K562 (cell line): ENCODE measurements around the gene RCE1. TPM values are rescaled to one million over a fixed set of nuclear protein-coding genes. Genes with fewer than 3 reads are reported as not detected.

ENCODE experiments used
- ARID3A ChIP-seq: IDR thresholded peaks from 2 replicates; pipeline ENCODE4 v1.6.1; 2012; ENCODE audit warnings: low read depth, low read length, improper control_type of control experiment, borderline replicate concordance
- CEBPB ChIP-seq: fragments of 450-650 bp; IDR thresholded peaks from 2 replicates; pipeline ENCODE4 v1.6.1; 2016; ENCODE audit warnings: missing genetic modification characterization, missing compliant biosample characterization
- CGGBP1 ChIP-seq: fragments of 250-450 bp; sonication (Bioruptor Pico); IDR thresholded peaks from 2 replicates; pipeline ENCODE4 v1.9.0; 2021; ENCODE audit warnings: mild to moderate bottlenecking
- CHD1 ChIP-seq: fragments of 200-600 bp; sonication (generic); IDR thresholded peaks from one replicate; pipeline ENCODE4 v1.6.1; 2012; ENCODE audit warnings: mild to moderate bottlenecking, moderate library complexity, low read length, inconsistent platforms
- ETV5 ChIP-seq: sonication (generic); formaldehyde crosslinking; IDR thresholded peaks from 2 replicates; pipeline ENCODE4 v1.4.0; 2020; ENCODE audit warnings: low read depth, mild to moderate bottlenecking, missing genetic modification reagents
- HNRNPLL ChIP-seq: fragments of 200-400 bp; formaldehyde crosslinking; IDR thresholded peaks from 2 replicates; pipeline ENCODE4 v1.6.1; 2017; ENCODE audit warnings: low read length, low read depth, mild to moderate bottlenecking; ENCODE audit not compliant: poor library complexity, severe bottlenecking
- MAZ ChIP-seq, 2 experiments: fragments of 450-650 bp in 1 of 2; sonication (generic) in 1 of 2; formaldehyde crosslinking; IDR thresholded peaks in 1 of 2; conservative IDR thresholded peaks in 1 of 2; 2 replicates each; pipeline versions ENCODE4 v1.4.0 to v1.5.0; 2020; ENCODE audit warnings: mild to moderate bottlenecking in 1 of 2, missing genetic modification reagents in 1 of 2
- MEF2A ChIP-seq: IDR thresholded peaks from 2 replicates; pipeline ENCODE4 v1.6.1; 2011; ENCODE audit warnings: low read depth, mild to moderate bottlenecking, low read length, moderate library complexity; ENCODE audit not compliant: control insufficient read depth
- NR4A1 ChIP-seq, 2 experiments: fragments of 250-450 bp in 1 of 2; fragments of 450-650 bp in 1 of 2; sonication (Bioruptor Pico) in 1 of 2; IDR thresholded peaks; 2 replicates each; pipeline versions ENCODE4 v1.4.0 to v1.6.1; 2016 to 2020; ENCODE audit warnings: mild to moderate bottlenecking in 2 of 2, missing compliant biosample characterization in 1 of 2, missing genetic modification characterization in 1 of 2, moderate library complexity in 1 of 2
- POLR2AphosphoS2 ChIP-seq: IDR thresholded peaks from 2 replicates; pipeline ENCODE4 v1.6.1; 2012; ENCODE audit warnings: low read length, improper control_type of control experiment
- SETDB1 ChIP-seq: IDR thresholded peaks from one replicate; pipeline ENCODE4 v1.6.1; 2012; ENCODE audit warnings: low read length, control low read depth, inconsistent platforms
- ZBTB11 ChIP-seq, 3 experiments: fragments of 200-800 bp in 1 of 3; fragments of 250-450 bp in 1 of 3; fragments of 450-650 bp in 1 of 3; sonication (Bioruptor Pico) in 1 of 3; sonication (Bioruptor generic) in 1 of 3; formaldehyde crosslinking in 1 of 3; IDR thresholded peaks; 2 replicates each; pipeline versions ENCODE4 v1.6.1 to v1.8.0; 2016 to 2022; ENCODE audit warnings: mild to moderate bottlenecking in 2 of 3, missing genetic modification characterization in 2 of 3, missing compliant biosample characterization in 1 of 3, moderate library complexity in 1 of 3
- ZNF124 ChIP-seq: sonication (generic); formaldehyde crosslinking; IDR thresholded peaks from 2 replicates; pipeline ENCODE4 v1.8.1; 2022; ENCODE audit warnings: missing genetic modification reagents
- ZNF347 ChIP-seq: fragments of 450-650 bp; formaldehyde crosslinking; IDR thresholded peaks from 2 replicates; pipeline ENCODE4 v1.4.0; 2020; ENCODE audit warnings: low read depth, mild to moderate bottlenecking, moderate library complexity
- ZNF384 ChIP-seq: IDR thresholded peaks from 2 replicates; pipeline ENCODE4 v1.6.1; 2012; ENCODE audit warnings: low read depth, low read length, improper control_type of control experiment
- polyA plus RNA-seq, 8 experiments: library from polyadenylated mRNA; depleted of rRNA in 4 of 8; stranded (reverse) in 5 of 8; unstranded in 3 of 8; fragments of >200 nt; fragmentation: Nextera tagmentation in 2 of 8; fragmentation: Illumina TruSeq in 1 of 8; extraction: Ambion mirVana in 2 of 8; extraction: Trizol in 1 of 8; gene quantifications; 2 replicates each; pipeline versions ENCODE4 v1.2.1 to v1.2.3, GENCODE V29; 2011 to 2014; ENCODE audit warnings: inconsistent platforms in 1 of 8, missing spikeins in 1 of 8
- total RNA-seq, 7 experiments: library from RNA; depleted of rRNA in 6 of 7; stranded (reverse); fragments of >200 nt in 6 of 7; fragmentation: Illumina TruSeq in 2 of 7; extraction: Trizol in 2 of 7; gene quantifications; 2 replicates each; pipeline versions ENCODE4 v1.2.1 to v1.2.3, GENCODE V29; 2011 to 2021; ENCODE audit warnings: low replicate concordance in 1 of 7
- TF ChIP-seq, protein P1 (sequence below): fragments of 450-650 bp; formaldehyde crosslinking; IDR thresholded peaks from 2 replicates; pipeline ENCODE4 v1.4.0; 2022; ENCODE audit warnings: mild to moderate bottlenecking, moderate library complexity
- TF ChIP-seq, protein P2 (sequence below), 2 experiments: fragments of 450-650 bp; IDR thresholded peaks; 2 replicates each; pipeline ENCODE4 v1.6.1; 2016

RCE1 gene
- total and polyA plus RNA-seq, 9 of the 15 experiments (the other 6 are each of a cell fraction or from before 2014, with no cell fraction given), result 0.75 to 41.5 (median 15.1) TPM

DNA sequence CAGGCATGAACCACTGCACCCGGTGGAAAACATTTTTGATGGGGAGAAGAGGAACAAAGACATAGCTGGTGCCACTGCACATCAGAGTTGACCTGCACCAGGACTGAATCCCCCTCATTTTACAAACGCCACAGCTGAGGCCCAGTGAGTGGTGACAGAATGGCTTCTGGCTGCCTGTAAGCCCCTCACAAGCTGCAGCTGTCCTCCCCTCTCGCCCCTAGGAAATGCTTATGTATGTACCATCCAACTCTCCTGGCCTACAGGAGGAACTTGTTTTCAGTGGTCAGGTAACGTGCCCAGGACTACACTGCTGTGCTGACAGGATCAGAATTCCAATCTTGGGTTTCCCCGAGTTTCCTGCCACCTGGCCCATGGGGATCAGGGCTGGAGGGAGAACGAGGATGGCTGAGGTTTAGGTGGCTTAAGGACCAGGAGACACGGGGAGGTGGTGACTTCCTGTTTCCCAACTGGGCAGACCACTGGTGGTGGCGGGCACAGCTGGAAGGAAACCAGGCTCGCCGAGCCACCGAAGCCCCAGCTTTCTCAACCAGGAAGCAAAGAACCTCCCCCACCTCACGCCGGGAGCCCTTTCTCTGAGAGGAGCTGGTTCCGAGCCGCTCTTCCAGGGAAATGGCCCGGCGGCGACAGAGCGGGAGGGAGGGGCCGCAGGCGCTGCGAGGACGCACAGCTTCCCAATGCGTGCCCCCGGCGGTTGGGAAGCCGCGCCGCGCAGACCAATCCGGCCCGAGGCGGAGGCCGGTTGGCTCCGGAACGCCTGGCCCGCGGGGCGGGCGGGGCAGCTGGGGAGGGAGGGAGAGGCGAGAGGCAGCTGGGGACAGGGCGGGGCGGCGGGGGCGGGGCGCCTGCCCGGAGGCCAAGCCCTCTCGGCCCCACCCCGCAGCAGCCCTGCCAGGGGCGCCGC is 12.6 kb downstream of the RCE1 start (continued):
- TF ChIP-seq, protein P1, sequence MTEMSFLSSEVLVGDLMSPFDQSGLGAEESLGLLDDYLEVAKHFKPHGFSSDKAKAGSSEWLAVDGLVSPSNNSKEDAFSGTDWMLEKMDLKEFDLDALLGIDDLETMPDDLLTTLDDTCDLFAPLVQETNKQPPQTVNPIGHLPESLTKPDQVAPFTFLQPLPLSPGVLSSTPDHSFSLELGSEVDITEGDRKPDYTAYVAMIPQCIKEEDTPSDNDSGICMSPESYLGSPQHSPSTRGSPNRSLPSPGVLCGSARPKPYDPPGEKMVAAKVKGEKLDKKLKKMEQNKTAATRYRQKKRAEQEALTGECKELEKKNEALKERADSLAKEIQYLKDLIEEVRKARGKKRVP, result no peak
- TF ChIP-seq HNRNPLL (no peak), SETDB1 (no peak), POLR2AphosphoS2 (peak; percentile 87; the same call in 1 of the 2 replicates), CHD1 (no peak), NR4A1 (CRISPR knock-in tag; IDR thresholded peaks at IDR 0.05) (peak; percentile 75; the same call in 1 of the 2 replicates), NR4A1 (tag; IDR thresholded peaks at IDR 0.05) (peak; percentile 50), ARID3A (no peak), MAZ (CRISPR knock-in tag; conservative IDR thresholded peaks at IDR 0.05 in 1 of 2, IDR thresholded peaks at IDR 0.05 in 1 of 2) (peak; percentile 99), ZNF347 (no peak), CGGBP1 (CRISPR knock-in tag) (peak; percentile 53; the same call in 1 of the 2 replicates), ZBTB11 (CRISPR knock-in tag; IDR thresholded peaks at IDR 0.05) (peak in 1 of 3 experiments; percentile 45; a peak in 1 of 6 replicates), ZNF124 (CRISPR knock-in tag) (no peak), CEBPB (no peak), ZNF384 (no peak), ETV5 (CRISPR knock-in tag) (0 out of 2 replicates have a peak, but pooled peaks have one; percentile 10), MEF2A (peak; percentile 20; the same call in 1 of the 2 replicates)
- TF ChIP-seq, protein P2, sequence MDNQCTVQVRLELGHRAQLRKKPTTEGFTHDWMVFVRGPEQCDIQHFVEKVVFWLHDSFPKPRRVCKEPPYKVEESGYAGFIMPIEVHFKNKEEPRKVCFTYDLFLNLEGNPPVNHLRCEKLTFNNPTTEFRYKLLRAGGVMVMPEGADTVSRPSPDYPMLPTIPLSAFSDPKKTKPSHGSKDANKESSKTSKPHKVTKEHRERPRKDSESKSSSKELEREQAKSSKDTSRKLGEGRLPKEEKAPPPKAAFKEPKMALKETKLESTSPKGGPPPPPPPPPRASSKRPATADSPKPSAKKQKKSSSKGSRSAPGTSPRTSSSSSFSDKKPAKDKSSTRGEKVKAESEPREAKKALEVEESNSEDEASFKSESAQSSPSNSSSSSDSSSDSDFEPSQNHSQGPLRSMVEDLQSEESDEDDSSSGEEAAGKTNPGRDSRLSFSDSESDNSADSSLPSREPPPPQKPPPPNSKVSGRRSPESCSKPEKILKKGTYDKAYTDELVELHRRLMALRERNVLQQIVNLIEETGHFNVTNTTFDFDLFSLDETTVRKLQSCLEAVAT (IDR thresholded peaks at IDR 0.05), result 0 out of 4 replicates have a peak, but pooled peaks of 1 of the 2 experiments have one; percentile 36
